GM19238 (cell line): ENCODE data around the gene MSANTD4.
"Not testable (repeated sequence)": the region's sequence is repeated elsewhere in the genome, so short reads cannot be mapped to it uniquely, and the experiment has no call there.

Source experiments
- DNase-seq: peaks from one replicate; pipeline ENCODE4 v3.0.0; 2011; ENCODE audit warnings: low spot score; ENCODE audit not compliant: insufficient read length

The MSANTD4 gene

GRCh38 chr11:106014035-106014434, 8.0 kb downstream of the MSANTD4 start:
- DNase-seq, result no peak

GRCh38 chr11:106012744-106013143, 9.3 kb downstream of the MSANTD4 start:
- DNase-seq, result no peak

DNA sequence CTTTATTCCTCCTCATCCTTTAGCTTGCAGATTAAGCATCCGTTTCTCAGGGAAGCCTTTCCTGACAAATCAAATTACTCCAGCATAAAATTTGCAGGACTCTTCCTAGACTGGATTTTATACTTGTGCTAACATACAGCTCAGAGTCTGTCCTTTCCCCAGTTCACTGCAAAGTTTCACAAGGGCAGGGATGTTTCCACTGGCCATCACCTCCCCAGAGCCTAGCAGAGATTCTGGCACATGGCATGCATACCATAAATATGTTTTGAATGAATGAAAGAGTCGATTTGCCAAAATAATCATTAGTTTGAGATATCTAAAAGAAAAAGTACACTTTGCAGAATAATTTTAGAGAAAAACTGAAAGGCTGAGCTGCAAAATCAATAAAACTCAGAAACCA, 10.6 kb downstream of the MSANTD4 start:
- no peak for DNase-seq

- not testable (repeated sequence) for DNase-seq
These were observed 18.9 kb downstream of the MSANTD4 start for GRCh38 chr11:106003094-106003493.

GRCh38 chr11:106001304-106002012, 20.6 kb downstream of the MSANTD4 start:
- no peak for DNase-seq

DNA sequence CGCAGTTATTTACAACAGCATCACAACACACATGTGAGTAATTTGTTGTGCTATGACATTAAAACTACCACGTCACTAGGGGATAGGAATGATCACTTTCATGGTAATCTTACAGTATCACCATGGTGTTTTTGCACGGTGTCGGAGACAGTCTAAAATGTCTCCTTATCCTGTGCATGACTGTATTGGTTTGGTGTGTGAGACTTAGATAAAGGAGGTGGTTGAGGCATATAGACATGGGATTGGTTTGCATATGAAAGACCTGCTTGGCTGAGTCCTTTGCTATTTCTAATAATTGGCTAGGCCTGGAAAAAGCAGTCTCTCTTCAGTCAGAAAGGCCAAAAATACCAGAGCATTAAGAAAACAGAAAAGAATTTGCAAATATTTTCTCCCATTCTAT, 30.2 kb downstream of the MSANTD4 start:
- DNase-seq, result no peak

GRCh38 chr11:105989124-105989523, 32.9 kb downstream of the MSANTD4 start:
- no peak for DNase-seq

DNA sequence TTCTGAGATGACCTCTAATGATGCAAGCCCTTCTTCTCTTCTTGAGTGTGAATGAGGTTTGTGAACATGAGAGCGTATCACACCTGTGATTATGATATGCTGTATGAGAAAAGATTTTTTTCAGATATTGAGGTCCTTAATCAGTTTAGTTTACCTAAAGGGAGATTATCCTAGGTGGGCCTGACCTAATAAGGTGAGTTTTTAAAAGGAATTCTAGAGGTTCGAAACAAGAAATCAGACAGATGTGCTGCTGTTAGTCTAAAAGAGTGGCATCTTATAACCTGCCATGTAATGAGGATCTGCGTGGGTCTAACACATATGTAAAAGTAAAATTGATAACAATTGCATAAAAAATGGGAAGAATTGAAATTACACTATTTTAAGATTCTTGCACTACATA, 33.8 kb downstream of the MSANTD4 start:
- DNase-seq, result no peak

GRCh38 chr11:105986554-105986953, 35.5 kb downstream of the MSANTD4 start:
- DNase-seq, result no peak

DNA sequence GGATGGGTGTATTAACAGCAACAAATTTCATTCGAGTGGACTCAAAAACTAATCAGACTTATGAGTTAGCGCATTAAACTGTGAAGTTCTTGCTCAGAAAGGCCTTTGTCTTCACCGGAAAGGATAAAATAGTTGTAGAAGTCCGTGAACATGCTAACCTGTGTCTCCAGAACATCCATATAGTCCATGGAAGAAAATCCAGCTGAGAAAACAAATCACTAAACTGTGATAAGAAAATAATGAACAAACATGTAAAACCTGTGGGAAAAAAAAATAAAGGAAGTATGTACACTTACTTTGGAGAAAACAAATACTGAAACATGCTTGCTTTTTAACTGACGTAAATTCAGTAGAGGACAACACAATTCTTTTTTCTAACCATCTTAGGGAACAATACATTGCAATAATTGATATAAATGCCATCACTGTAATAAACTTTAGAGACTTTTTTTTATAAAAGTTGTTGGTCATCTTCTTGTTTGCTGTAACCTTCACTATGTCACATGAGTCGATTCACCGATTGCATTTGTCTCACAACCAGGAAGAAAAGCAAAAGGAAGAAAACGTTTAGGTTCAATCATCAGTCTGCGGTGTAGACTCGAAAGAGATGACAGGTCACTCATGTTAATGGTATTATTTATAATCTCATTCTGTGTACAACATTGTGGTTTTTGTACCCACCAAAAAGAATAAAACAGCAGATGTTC, 41.9 kb downstream of the MSANTD4 start:
- DNase-seq, result no peak

DNA sequence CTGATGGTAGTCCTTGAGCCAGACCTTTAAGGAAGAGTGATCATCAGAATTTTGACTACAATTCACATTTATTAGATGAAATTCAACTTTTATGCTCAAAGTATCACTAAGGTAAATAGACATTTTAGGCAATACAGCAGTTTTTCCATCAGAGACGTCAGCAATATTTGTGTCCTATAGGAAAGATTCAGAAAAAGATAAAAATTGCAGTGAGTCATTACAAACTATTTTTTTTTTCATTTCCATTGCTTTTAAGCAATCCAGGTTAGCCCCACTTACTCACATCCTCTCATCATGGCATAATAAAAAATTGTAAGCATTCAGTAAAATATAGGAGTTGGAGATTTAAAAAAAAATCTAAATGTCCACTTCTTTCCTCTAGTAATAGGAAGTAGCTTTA, 46.9 kb downstream of the MSANTD4 start:
- DNase-seq, result no peak

DNA sequence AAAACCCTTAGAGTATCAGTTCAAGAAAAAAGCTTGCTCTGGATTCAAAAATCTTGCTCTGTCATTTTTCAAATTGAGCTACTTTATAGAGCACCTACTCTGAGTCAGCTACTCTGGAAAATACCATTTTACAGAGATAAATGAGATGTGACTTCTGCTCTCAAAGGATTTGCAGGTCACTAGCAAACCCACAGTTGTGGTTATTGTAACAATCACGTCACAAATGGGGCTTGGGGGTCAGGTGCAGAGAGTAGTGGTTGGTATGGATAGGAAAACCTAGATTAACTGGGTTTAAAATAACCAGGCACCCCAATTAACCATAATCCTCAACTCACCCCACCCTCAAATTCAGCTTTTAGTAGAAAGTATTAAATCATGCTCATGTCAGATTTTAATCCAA, 52.3 kb downstream of the MSANTD4 start:
- no peak for DNase-seq

DNA sequence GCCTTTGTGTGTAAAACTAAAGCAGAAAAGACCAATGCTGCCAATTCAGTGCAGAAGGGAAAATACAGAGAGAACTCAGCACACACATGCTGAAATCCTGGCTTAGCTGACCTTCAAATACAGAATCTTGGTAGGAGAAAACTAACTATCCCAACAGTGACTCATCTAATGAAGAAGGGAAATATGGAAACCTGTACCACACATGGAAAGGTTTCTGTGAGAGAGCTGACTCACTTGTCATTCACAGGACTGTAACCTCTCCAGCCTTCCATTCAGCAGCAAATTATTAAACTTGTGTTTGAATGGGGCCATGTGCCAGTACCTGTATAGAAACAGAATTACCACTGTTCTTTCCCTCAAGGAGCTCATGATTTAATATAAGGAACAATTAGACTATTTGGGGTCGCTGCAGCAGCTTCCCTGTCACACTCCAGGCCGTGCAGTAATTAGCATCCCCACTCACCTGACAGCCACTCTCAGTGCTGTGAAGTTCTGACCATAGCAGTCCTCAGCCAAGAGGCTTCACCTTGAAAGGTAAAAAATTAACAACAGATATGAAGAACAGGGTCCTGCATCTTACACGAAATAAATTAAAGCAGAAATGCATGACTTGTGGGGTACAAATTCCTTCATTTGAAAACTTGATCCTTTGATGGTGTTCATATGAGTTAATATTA, 53.9 kb downstream of the MSANTD4 start:
- no peak for DNase-seq

GRCh38 chr11:105960252-105961245, 61.5 kb downstream of the MSANTD4 start:
- DNase-seq, result no peak
